ENCODE data around the gene ZGPAT. TPM values are rescaled to one million over a fixed set of nuclear protein-coding genes. Genes with fewer than 3 reads are reported as not detected.

ZGPAT gene
- total RNA-seq, 1 donor = 18.8 TPM

DNA sequence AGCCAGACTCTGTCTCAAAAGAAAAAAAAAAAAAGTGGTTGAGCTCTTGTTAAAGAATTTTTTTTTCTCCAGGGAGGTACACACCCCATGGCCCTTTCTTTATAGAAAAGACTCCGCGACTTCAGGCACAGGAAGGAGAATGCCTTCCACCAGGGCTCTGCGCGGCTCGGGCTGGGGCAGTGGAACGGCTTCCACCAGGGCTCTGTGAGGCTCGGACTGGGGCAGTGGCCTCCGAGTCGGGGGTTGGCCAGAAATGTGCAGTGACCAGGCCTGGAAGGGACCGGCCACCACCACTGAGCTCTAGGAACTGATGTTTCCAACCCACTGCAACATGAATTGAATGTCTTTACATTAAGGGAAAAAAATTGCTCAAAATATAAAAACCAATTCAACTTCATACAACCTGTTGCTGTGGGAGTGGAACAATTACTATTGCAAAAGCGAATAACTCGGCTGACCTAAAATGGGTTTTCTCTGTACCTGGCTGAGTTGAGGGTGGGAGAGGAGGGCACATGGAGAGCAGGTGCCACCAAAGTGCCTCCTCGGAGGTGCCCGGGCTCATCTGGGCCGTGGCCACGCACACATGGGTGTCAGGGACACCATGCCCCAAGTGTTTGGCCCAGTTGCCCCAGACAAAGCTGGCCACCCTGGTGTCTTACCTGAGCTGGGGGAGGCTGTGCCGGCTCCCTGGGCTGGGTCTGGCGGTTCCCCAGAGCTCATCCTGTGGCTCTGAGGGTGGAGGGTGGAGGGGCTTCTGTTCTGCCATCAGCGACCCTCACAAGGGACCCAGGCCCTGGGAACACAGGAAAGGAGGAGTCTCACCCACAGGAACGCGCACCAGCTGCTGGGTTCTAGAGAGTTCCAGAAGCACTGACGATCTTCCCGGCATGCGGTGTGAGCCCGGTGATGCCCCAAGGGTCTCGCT, 61.0 kb downstream of the ZGPAT start:
- peak; percentile 91 for DNase-seq (ENCODE audit: insufficient read length, low spot score, missing footprints)
- no peaks in the 10 kb centered on the region for H3K4me1 ChIP-seq (ENCODE audit: insufficient read depth, low read length)
- H3K36me3 ChIP-seq (ENCODE audit: insufficient read depth, low read length) = no peaks in the 10 kb centered on the region
- H3K4me2 ChIP-seq (ENCODE audit: insufficient read depth, low read length) = no peak overlapping the region
- peaks cover 4% of the 10 kb centered on the region for H3K27me3 ChIP-seq (ENCODE audit: insufficient read depth, low read length)
- no peak overlapping the region for H3K27ac ChIP-seq (ENCODE audit: low read depth, low read length)
- H3K79me2 ChIP-seq (ENCODE audit: insufficient read depth, low read length) = no peaks in the 10 kb centered on the region
- no peaks in the 10 kb centered on the region for H4K20me1 ChIP-seq (ENCODE audit: insufficient read depth, low read length)
- TF ChIP-seq, protein P1, sequence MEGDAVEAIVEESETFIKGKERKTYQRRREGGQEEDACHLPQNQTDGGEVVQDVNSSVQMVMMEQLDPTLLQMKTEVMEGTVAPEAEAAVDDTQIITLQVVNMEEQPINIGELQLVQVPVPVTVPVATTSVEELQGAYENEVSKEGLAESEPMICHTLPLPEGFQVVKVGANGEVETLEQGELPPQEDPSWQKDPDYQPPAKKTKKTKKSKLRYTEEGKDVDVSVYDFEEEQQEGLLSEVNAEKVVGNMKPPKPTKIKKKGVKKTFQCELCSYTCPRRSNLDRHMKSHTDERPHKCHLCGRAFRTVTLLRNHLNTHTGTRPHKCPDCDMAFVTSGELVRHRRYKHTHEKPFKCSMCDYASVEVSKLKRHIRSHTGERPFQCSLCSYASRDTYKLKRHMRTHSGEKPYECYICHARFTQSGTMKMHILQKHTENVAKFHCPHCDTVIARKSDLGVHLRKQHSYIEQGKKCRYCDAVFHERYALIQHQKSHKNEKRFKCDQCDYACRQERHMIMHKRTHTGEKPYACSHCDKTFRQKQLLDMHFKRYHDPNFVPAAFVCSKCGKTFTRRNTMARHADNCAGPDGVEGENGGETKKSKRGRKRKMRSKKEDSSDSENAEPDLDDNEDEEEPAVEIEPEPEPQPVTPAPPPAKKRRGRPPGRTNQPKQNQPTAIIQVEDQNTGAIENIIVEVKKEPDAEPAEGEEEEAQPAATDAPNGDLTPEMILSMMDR (IDR thresholded peaks at IDR 0.05; ENCODE audit: extremely low read depth, low read depth, low read length) = no peak
- no peak overlapping the region for H3K4me3 ChIP-seq (ENCODE audit: insufficient read depth, low read length)
- H2AFZ ChIP-seq (ENCODE audit: low read length) = no peak overlapping the region
- no peaks in the 10 kb centered on the region for H3K9me3 ChIP-seq (ENCODE audit: low read depth, low read length)

DNA sequence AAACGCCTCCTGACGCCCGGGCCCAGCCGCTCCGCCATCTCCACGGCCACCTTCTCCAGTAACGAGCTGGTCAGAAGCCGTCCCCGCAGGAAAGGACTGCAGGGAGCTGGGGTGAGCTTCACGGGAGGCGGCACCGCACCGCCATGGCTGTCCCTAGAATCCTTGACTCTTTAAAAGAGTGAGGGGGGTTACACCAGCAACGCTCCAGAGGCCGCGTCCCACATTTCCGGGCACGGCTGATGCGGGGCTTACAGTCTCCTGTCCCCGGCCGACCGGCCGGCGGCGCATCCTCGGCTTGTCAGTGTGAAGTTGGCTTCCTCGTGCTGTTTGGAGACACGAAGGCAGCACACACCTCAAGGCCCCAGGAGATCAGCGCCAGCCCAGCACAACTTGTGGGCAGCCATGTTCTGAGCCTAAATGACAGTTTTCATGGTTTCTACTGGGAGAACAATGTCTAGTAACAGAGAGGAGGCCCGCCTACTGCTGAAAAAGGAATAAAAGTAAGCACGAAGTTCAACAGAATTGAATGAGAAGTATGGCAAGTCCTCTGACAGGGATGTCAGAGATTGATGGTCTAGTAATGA, 62.1 kb downstream of the ZGPAT start:
- Histone ChIP-seq H3K4me3 (ENCODE audit: insufficient read depth, low read length) (no peak overlapping the region), H3K9me3 (ENCODE audit: low read depth, low read length) (no peaks in the 10 kb centered on the region), H3K4me2 (ENCODE audit: insufficient read depth, low read length) (no peak overlapping the region), H3K27ac (ENCODE audit: low read depth, low read length) (no peak overlapping the region), H3K79me2 (ENCODE audit: insufficient read depth, low read length) (no peaks in the 10 kb centered on the region), H4K20me1 (ENCODE audit: insufficient read depth, low read length) (no peaks in the 10 kb centered on the region), H3K4me1 (ENCODE audit: insufficient read depth, low read length) (no peaks in the 10 kb centered on the region), H3K27me3 (ENCODE audit: insufficient read depth, low read length) (peaks cover 4% of the 10 kb centered on the region), H2AFZ (ENCODE audit: low read length) (no peak overlapping the region), H3K36me3 (ENCODE audit: insufficient read depth, low read length) (no peaks in the 10 kb centered on the region)
- TF ChIP-seq, protein P1 (IDR thresholded peaks at IDR 0.05; ENCODE audit: extremely low read depth, low read depth, low read length) = no peak
- peak; percentile 71 for DNase-seq (ENCODE audit: insufficient read length, low spot score, missing footprints)

DNA sequence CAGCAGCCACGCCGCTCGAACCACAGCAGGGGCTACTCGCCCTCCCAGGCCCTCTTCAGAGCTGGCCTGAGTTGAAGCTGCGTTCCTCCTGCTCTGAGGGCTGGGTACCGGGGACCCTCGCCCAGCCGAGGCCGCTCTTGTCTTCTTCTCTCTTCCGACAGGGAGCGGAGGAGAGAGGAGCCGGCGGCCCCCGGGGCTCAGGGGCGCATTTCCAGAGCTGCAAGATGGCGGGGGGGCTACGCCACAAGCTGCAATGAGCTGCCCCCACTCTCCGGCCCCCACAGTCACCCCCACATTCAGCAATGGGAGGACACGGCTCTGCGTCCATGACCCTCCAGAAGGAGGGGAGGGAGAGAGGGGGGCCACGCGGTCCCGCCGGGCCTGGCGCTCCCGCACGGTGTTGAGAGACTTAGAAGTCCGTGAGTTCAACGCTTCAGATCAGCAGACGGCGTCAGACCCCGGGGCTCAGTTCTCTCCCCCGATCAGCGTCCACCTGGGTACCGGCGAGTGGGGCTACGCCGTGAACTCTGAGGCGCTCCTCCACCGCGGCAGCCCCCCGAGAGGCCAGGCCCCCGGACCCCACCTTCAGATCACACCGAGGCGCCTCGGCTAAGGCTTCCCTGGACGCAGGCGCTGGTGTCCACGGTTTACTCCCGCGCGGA, 63.3 kb downstream of the ZGPAT start:
- Histone ChIP-seq H4K20me1 (ENCODE audit: insufficient read depth, low read length) (no peaks in the 10 kb centered on the region), H3K4me3 (ENCODE audit: insufficient read depth, low read length) (no peak overlapping the region), H3K4me2 (ENCODE audit: insufficient read depth, low read length) (no peak overlapping the region), H3K36me3 (ENCODE audit: insufficient read depth, low read length) (no peaks in the 10 kb centered on the region), H3K4me1 (ENCODE audit: insufficient read depth, low read length) (no peaks in the 10 kb centered on the region), H3K27ac (ENCODE audit: low read depth, low read length) (no peak overlapping the region), H2AFZ (ENCODE audit: low read length) (no peak overlapping the region), H3K9me3 (ENCODE audit: low read depth, low read length) (no peaks in the 10 kb centered on the region), H3K27me3 (ENCODE audit: insufficient read depth, low read length) (peaks cover 4% of the 10 kb centered on the region), H3K79me2 (ENCODE audit: insufficient read depth, low read length) (no peaks in the 10 kb centered on the region)
- TF ChIP-seq, protein P1 (IDR thresholded peaks at IDR 0.05; ENCODE audit: extremely low read depth, low read depth, low read length) = no peak
- DNase-seq (ENCODE audit: insufficient read length, low spot score, missing footprints) = peak; percentile 38

Measured in osteoblast (primary cell).